T-helper 2 cell (primary cell): ENCODE data around the gene PIK3C3.
"Not testable (repeated sequence)": the region's sequence is repeated elsewhere in the genome, so short reads cannot be mapped to it uniquely, and the experiment has no call there.

Experiments used
- DNase-seq, 5 experiments: peaks; one replicate each; pipeline versions ENCODE4 v3.0.0 to v3.0.0-alpha.2; 2012 to 2022

Gene PIK3C3

GRCh38 chr18:42080340-42080739, 125.3 kb downstream of the PIK3C3 start:
- DNase-seq: no peak

GRCh38 chr18:42082415-42083234, 127.6 kb downstream of the PIK3C3 start:
- DNase-seq: peak in 1 of 5 experiments; percentile 22

- no peak for DNase-seq
Measured at GRCh38 chr18:42086288-42086687, 131.3 kb downstream of the PIK3C3 start.

GRCh38 chr18:42087235-42087634, 132.2 kb downstream of the PIK3C3 start:
- DNase-seq: no peak

- no peak for DNase-seq
Measured at GRCh38 chr18:42087876-42088275, 132.8 kb downstream of the PIK3C3 start.

- no peak for DNase-seq
Measured at GRCh38 chr18:42092848-42093247, 137.8 kb downstream of the PIK3C3 start.

- DNase-seq: no peak
Measured at GRCh38 chr18:42094875-42095274, 139.8 kb downstream of the PIK3C3 start.

- DNase-seq: no peak
Measured at GRCh38 chr18:42095732-42096377, 140.8 kb downstream of the PIK3C3 start.

GRCh38 chr18:42100248-42100647, 145.2 kb downstream of the PIK3C3 start:
- DNase-seq: no peak

GRCh38 chr18:42100911-42101310, 145.9 kb downstream of the PIK3C3 start:
- DNase-seq: peak in 1 of 5 experiments; percentile 10

- DNase-seq: no peak
Measured at GRCh38 chr18:42105394-42105793, 150.4 kb downstream of the PIK3C3 start.

- no peak for DNase-seq
Measured at GRCh38 chr18:42106784-42107183, 151.8 kb downstream of the PIK3C3 start.

- DNase-seq: no peak
Measured at GRCh38 chr18:42107287-42107686, 152.3 kb downstream of the PIK3C3 start.

- no peak for DNase-seq
Measured at GRCh38 chr18:42107691-42108450, 152.8 kb downstream of the PIK3C3 start.

- DNase-seq: not testable (repeated sequence)
Measured at GRCh38 chr18:42112147-42112546, 157.1 kb downstream of the PIK3C3 start.

GRCh38 chr18:42112657-42113420, 157.8 kb downstream of the PIK3C3 start:
- no peak for DNase-seq

- DNase-seq: peak in 1 of 5 experiments; percentile 35
Measured at GRCh38 chr18:42113529-42114191, 158.6 kb downstream of the PIK3C3 start.

- peak in 4 of 5 experiments; percentile 6 to 66 (median 12) for DNase-seq
Measured at GRCh38 chr18:42114310-42114943, 159.4 kb downstream of the PIK3C3 start.

GRCh38 chr18:42126586-42126985, 171.6 kb downstream of the PIK3C3 start:
- no peak for DNase-seq

- DNase-seq: no peak
Measured at GRCh38 chr18:42131066-42131929, 176.3 kb downstream of the PIK3C3 start.

- DNase-seq: no peak
Measured at GRCh38 chr18:42131930-42132244, 176.9 kb downstream of the PIK3C3 start.
